ENCODE measurements around the gene ALDH1L1.
A peak's percentile ranks its signal among the peaks of the same experiment; 100 is the strongest.

Gene ALDH1L1

GRCh38 chr3:126085841-126086240 lies 94.5 kb downstream of the ALDH1L1 start (continued):
- TF ChIP-seq ZNF18 (tag by site-specific recombination; IDR thresholded peaks at IDR 0.05) (no peak), ZFP41 (tag by site-specific recombination; IDR thresholded peaks at IDR 0.05; ENCODE audit: borderline replicate concordance) (no peak), ZNF292 (tag by site-specific recombination; IDR thresholded peaks at IDR 0.05; ENCODE audit: borderline replicate concordance, low read depth) (no peak), ZNF510 (tag by site-specific recombination; IDR thresholded peaks at IDR 0.05; ENCODE audit: insufficient replicate concordance) (no peak)

GRCh38 chr3:126085276-126085675 lies 95.1 kb downstream of the ALDH1L1 start:
- CTCF ChIA-PET = interaction anchor here (0.6 kb wide), 1 partner anchor 319 kb away, joined by 3 read pairs; no protein-coding TSS in a partner anchor

GRCh38 chr3:126084768-126085180 lies 95.6 kb downstream of the ALDH1L1 start:
- CTCF ChIA-PET = no interaction called here
- no peaks in the 10 kb centered on the region for H3K36me3 ChIP-seq (ENCODE audit: control insufficient read depth in 2 of 2, insufficient read depth in 1 of 2, low read length in 2 of 2)
- no peaks in the 10 kb centered on the region for H3K4me1 ChIP-seq (ENCODE audit: control insufficient read depth, insufficient read depth, low read length)
- H3K9me3 ChIP-seq (ENCODE audit: control insufficient read depth, insufficient read depth, low read depth, low read length) = no peaks in the 10 kb centered on the region
- no peak overlapping the region for H3K4me3 ChIP-seq (ENCODE audit: low read depth, low read length)
- TF ChIP-seq ZBTB20 (tag by site-specific recombination; IDR thresholded peaks at IDR 0.05) (no peak), ZNF24 (tag by site-specific recombination; IDR thresholded peaks at IDR 0.05) (no peak), ZNF335 (tag by site-specific recombination; conservative IDR thresholded peaks at IDR 0.05) (peak; percentile 10; the same call in 1 of the 2 replicates), ZNF248 (tag by site-specific recombination; IDR thresholded peaks at IDR 0.05) (no peak)
- POLR2A ChIA-PET = interaction anchor here (1.2 kb wide), 1 partner anchor 95 kb away, joined by 4 read pairs; no protein-coding TSS in a partner anchor
- no peak overlapping the region for H3K27ac ChIP-seq (ENCODE audit: extremely low read depth, low read depth, low read length)

More at GRCh38 chr3:126085276-126085675, 95.1 kb downstream of the ALDH1L1 start:
- Histone ChIP-seq H3K9me3 (ENCODE audit: control insufficient read depth, insufficient read depth, low read depth, low read length) (no peaks in the 10 kb centered on the region), H3K4me3 (ENCODE audit: low read depth, low read length) (no peak overlapping the region), H3K4me1 (ENCODE audit: control insufficient read depth, insufficient read depth, low read length) (no peaks in the 10 kb centered on the region), H3K36me3 (ENCODE audit: control insufficient read depth in 2 of 2, insufficient read depth in 1 of 2, low read length in 2 of 2) (no peaks in the 10 kb centered on the region), H3K27ac (ENCODE audit: extremely low read depth, low read depth, low read length) (no peak overlapping the region)
- POLR2A ChIA-PET = no interaction called here
- TF ChIP-seq ZNF677 (tag by site-specific recombination; IDR thresholded peaks at IDR 0.05) (no peak), ZNF580 (tag by site-specific recombination; IDR thresholded peaks at IDR 0.05) (no peak), HOXA7 (CRISPR knock-in tag; IDR thresholded peaks at IDR 0.05; ENCODE audit: borderline replicate concordance) (no peak)

- Histone ChIP-seq H3K9me3 (ENCODE audit: control insufficient read depth, insufficient read depth, low read depth, low read length) (no peaks in the 10 kb centered on the region), H3K4me3 (ENCODE audit: low read depth, low read length) (peak within 1 kb of the TSS; percentile 47), H3K36me3 (ENCODE audit: control insufficient read depth in 2 of 2, insufficient read depth in 1 of 2, low read length in 2 of 2) (no peaks in the 10 kb centered on the region), H3K4me1 (ENCODE audit: control insufficient read depth, insufficient read depth, low read length) (no peaks in the 10 kb centered on the region), H3K27ac (ENCODE audit: extremely low read depth, low read depth, low read length) (peak within 1 kb of the TSS; percentile 70; the same call in 1 of the 2 replicates)
- POLR2A ChIA-PET = interaction anchor here (1.2 kb wide), 1 partner anchor 94 kb away, joined by 4 read pairs; no protein-coding TSS in a partner anchor
- CTCF ChIA-PET = no interaction called here
- TF ChIP-seq SP7 (tag by site-specific recombination; IDR thresholded peaks at IDR 0.05) = no peak
- TF ChIP-seq ZBTB11 (tag by site-specific recombination; conservative IDR thresholded peaks at IDR 0.05; ENCODE audit: low read depth) = peak; percentile 42; the same call in 1 of the 2 replicates
- TF ChIP-seq HIC1 (tag by site-specific recombination; IDR thresholded peaks at IDR 0.05) = no peak
- no peak for TF ChIP-seq OSR2 (tag by site-specific recombination; IDR thresholded peaks at IDR 0.05)
- TF ChIP-seq KLF16 (tag by site-specific recombination; IDR thresholded peaks at IDR 0.05) = no peak
- TF ChIP-seq ZNF677 (tag by site-specific recombination; IDR thresholded peaks at IDR 0.05) = no peak
- no peak for TF ChIP-seq ZNF394 (tag by site-specific recombination; IDR thresholded peaks at IDR 0.05; ENCODE audit: borderline replicate concordance)
- TF ChIP-seq ZNF701 (tag by site-specific recombination; IDR thresholded peaks at IDR 0.05) = no peak
- TF ChIP-seq ZNF302 (tag by site-specific recombination; IDR thresholded peaks at IDR 0.05; ENCODE audit: low read depth) = no peak
- TF ChIP-seq ZNF791 (tag by site-specific recombination; IDR thresholded peaks at IDR 0.05) = no peak
- no peak for TF ChIP-seq ZNF174 (tag by site-specific recombination; IDR thresholded peaks at IDR 0.05)
Measured at GRCh38 chr3:126083913-126084767, 96.2 kb downstream of the ALDH1L1 start, which contains the start of gene SLC41A3. Gene SLC41A3 (minus strand): TSS chr3:126084124. CDS start chr3:126068219, 15,905 bp downstream.
